HAP-1 (cell line): Measurements from ENCODE around the gene RAB36.
"Not testable (repeated sequence)": the region's sequence is repeated elsewhere in the genome, so short reads cannot be mapped to it uniquely, and the experiment has no call there.

Experiments
- DNase-seq, 2 experiments: peaks; one replicate each; pipeline ENCODE4 v3.0.0-alpha.2; 2016 to 2020; ENCODE audit warnings: low spot score in 2 of 2
- H3K27me3 ChIP-seq: fragments of 250-450 bp; sonication (Bioruptor Pico); 2 replicates; pipeline ENCODE4 v1.5.1; 2020; ENCODE audit warnings: low read depth, mild to moderate bottlenecking, moderate library complexity
- H3K36me3 ChIP-seq: fragments of 250-450 bp; sonication (Bioruptor Pico); replicated peaks from 2 replicates; pipeline ENCODE4 v1.5.1; 2020; ENCODE audit warnings: mild to moderate bottlenecking
- H3K4me1 ChIP-seq: fragments of 250-450 bp; sonication (Bioruptor Pico); 2 replicates; pipeline ENCODE4 v1.5.1; 2020; ENCODE audit warnings: mild to moderate bottlenecking
- H3K4me3 ChIP-seq: fragments of 250-450 bp; sonication (Bioruptor Pico); 2 replicates; pipeline ENCODE4 v1.5.1; 2020; ENCODE audit warnings: mild to moderate bottlenecking, moderate library complexity
- H3K9me3 ChIP-seq: fragments of 250-450 bp; sonication (Bioruptor Pico); 2 replicates; pipeline ENCODE4 v1.5.1; 2020; ENCODE audit warnings: mild to moderate bottlenecking, moderate library complexity
- in situ Hi-C: fragments of 300-500 bp; cut with MboI; formaldehyde crosslinking; loops from 3 replicates; pipeline ENCODE4 v1.14.3; 2020; ENCODE audit warnings: low sequenced_read_pairs, inconsistent platforms, mixed read lengths

The RAB36 gene

DNA sequence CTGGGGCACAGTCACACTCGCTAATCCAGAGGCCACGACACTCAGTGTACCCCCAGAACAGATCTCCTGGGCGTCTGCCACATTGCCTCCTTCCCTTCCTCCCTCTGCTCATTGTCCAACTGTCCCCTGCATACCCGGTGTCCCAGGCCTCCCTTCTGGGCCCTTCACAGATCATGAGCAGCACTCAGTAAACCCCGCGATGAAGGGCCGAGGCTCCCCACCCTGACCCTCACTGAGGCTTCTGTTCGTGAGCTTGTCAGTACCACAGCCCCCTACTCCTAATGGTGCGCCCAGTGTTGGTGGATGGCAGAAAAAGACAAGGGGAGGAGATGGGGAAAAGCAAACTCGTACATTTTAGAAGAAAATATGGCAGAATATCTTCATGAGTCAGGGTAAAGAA, 16.1 kb upstream of the RAB36 start:
- Histone ChIP-seq H3K36me3 (no peaks in the 10 kb centered on the region), H3K27me3 (no peaks in the 10 kb centered on the region), H3K9me3 (no peaks in the 10 kb centered on the region), H3K4me1 (no peaks in the 10 kb centered on the region), H3K4me3 (no peak overlapping the region)
- in situ Hi-C loops = loop anchor here (5.0 to 25.0 kb wide), 3 partner anchors 172 to 667 kb away; no protein-coding TSS in a partner anchor
- no peak for DNase-seq

DNA sequence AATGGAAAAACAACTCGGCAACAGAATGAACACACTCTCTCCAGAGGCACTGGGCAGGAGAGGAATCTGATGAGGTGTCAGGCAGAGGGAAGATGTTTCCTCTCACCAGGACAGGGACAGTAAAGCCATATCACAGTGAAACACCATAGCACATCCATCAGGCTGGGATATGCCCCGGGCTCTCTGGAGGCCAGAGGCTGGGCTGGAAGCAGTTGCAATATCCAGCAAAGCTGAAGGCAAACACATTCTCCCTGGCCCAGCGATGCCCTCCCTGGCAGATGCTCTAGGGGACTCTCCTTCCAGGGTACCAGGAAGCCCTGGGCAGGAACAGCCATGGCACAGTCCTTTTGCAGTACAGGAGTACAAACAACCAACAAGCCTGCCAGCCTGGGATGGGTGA, 14.6 kb upstream of the RAB36 start:
- H3K4me1 ChIP-seq = no peaks in the 10 kb centered on the region
- no peak overlapping the region for H3K4me3 ChIP-seq
- in situ Hi-C loops = loop anchor here (25.0 kb wide), 1 partner anchor 668 kb away; no protein-coding TSS in a partner anchor
- no peak for DNase-seq
- no peaks in the 10 kb centered on the region for H3K27me3 ChIP-seq
- H3K36me3 ChIP-seq = no peaks in the 10 kb centered on the region
- H3K9me3 ChIP-seq = no peaks in the 10 kb centered on the region

DNA sequence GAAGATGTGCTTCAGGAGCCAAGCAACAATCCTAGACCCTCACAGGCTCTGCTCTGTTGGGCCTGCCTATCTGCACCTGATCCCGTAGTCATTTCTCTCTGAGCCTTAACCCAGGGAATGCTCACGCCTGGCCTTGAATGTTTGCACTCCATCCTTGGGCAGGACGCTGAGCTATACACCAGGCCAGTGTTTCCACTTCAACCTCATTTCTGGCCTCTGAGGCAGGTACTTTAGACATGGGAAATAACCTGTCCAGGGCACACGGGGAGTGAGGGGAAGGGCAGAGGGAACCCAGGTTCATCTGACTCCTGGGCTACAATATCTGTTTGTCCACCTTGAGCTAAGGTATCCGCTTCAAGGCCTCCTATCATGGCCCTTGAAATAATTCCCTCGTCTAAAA, 13.3 kb upstream of the RAB36 start:
- no peak for DNase-seq
- Histone ChIP-seq H3K27me3 (no peaks in the 10 kb centered on the region), H3K36me3 (no peaks in the 10 kb centered on the region)

DNA sequence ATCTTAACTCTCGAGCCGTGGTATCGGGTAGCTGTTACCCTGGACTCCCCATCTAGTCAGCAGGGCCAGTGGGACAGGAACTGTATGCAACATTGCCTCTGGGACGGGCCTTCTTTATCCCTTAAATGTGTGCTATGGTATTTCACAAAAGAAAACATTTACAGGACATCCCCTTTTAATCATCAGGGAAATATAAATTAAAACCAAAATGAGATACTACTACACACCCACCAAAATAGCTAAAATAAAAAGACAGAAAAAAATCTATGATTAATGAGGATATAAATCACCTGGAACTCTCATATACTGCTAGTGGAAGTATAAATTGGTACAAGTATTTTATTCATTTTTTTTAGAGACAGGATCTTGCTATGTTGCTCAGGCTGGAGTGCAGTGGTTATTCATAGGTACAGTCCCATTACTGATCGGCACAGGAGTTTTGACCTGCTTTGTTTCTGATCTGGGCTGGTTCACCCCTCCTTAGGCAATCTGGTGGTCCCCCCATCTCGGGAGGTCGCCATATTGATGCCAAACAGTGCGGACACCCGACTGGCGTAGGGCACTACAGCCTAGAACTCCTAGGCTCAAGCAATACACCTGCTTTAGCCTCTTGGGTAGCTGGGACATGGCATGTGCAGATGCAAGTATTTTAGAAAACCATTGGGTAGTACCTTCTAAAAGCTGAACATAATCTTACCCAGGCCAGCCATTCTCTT, 12.7 kb upstream of the RAB36 start:
- in situ Hi-C loops = loop anchor here (25.0 kb wide), 1 partner anchor 670 kb away; no protein-coding TSS in a partner anchor

More for the DNA sequence above, 13.3 kb upstream of the RAB36 start:
- Histone ChIP-seq H3K4me3 (no peak overlapping the region), H3K9me3 (no peaks in the 10 kb centered on the region), H3K4me1 (no peaks in the 10 kb centered on the region)
- in situ Hi-C loops = loop anchor here (25.0 kb wide), 1 partner anchor 670 kb away; no protein-coding TSS in a partner anchor

GRCh38 chr22:23133922-23134321, 11.4 kb upstream of the RAB36 start:
- Histone ChIP-seq H3K9me3 (no peaks in the 10 kb centered on the region), H3K27me3 (no peaks in the 10 kb centered on the region), H3K4me1 (no peaks in the 10 kb centered on the region), H3K36me3 (no peaks in the 10 kb centered on the region), H3K4me3 (no peak overlapping the region)
- DNase-seq = no peak
- in situ Hi-C loops = loop anchor here (25.0 kb wide), 1 partner anchor 672 kb away; no protein-coding TSS in a partner anchor

More for the DNA sequence above, 12.7 kb upstream of the RAB36 start:
- Histone ChIP-seq H3K27me3 (no peaks in the 10 kb centered on the region), H3K9me3 (no peaks in the 10 kb centered on the region), H3K4me3 (no peak overlapping the region), H3K4me1 (no peaks in the 10 kb centered on the region), H3K36me3 (no peaks in the 10 kb centered on the region)
- DNase-seq = no peak

DNA sequence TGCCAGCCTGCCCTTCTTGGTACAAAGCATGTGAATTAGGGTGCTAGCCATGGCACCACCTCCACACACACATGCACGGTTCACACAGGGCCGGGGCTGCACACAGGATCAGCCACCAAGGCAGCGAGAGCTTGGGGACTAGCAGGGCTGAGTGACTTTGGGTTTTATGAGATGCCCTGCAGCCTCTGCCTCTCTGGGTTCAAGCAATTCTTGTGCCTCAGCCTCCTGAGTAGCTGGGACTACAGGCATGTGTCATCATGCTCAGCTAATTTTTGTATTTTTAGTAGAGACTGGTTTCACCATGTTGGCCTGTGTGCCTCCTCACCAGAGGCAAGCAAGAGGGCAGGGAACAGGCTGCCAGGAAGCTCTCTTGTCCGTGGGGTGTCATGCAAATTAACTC, 8.3 kb upstream of the RAB36 start:
- H3K9me3 ChIP-seq, H3K4me3 ChIP-seq, H3K27me3 ChIP-seq, H3K4me1 ChIP-seq, H3K36me3 ChIP-seq, DNase-seq: not testable (repeated sequence)
- in situ Hi-C loops = loop anchor here (25.0 kb wide), 1 partner anchor 675 kb away; no protein-coding TSS in a partner anchor

- H3K4me3 ChIP-seq = no peak overlapping the region
- in situ Hi-C loops = loop anchor here (25.0 kb wide), 1 partner anchor 675 kb away; no protein-coding TSS in a partner anchor
- DNase-seq = no peak
Observed at GRCh38 chr22:23137468-23137867, 7.8 kb upstream of the RAB36 start.

DNA sequence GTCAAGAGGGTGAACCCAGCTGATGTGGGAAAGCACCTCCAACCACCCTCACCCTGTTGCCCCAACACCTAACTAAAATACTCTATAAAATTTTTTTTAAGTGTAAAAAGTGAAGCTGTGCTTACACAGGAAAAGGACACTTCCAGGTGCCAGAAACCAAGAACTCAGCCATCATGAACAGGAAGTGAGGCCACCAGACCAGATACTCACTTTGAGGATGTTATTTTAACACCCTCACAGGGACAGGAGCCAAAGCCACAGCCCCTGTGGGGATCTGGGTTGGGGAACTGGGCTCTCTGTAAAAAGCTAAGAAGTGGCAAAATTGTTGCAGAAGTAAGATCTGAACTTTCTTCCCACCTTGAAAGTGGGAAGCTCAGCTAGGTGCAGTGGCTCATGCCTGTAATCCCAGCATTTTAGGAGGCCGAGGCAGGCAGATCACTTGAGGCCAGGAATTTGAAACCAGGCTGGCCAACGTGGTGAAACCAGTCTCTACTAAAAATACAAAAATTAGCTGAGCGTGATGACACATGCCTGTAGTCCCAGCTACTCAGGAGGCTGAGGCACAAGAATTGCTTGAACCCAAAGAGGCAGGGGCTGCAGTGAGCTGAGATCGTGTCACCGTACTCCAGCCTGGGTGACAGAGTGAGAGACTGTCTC, 7.2 kb upstream of the RAB36 start:
- Histone ChIP-seq H3K4me1 (peaks cover 3% of the 10 kb centered on the region), H3K4me3 (no peak overlapping the region), H3K27me3 (no peaks in the 10 kb centered on the region), H3K36me3 (no peaks in the 10 kb centered on the region), H3K9me3 (no peaks in the 10 kb centered on the region)
- DNase-seq = no peak
- in situ Hi-C loops = loop anchor here (25.0 kb wide), 1 partner anchor 676 kb away; no protein-coding TSS in a partner anchor

More at GRCh38 chr22:23137468-23137867, 7.8 kb upstream of the RAB36 start:
- Histone ChIP-seq H3K9me3 (no peaks in the 10 kb centered on the region), H3K36me3 (no peaks in the 10 kb centered on the region), H3K27me3 (no peaks in the 10 kb centered on the region), H3K4me1 (peaks cover 3% of the 10 kb centered on the region)

DNA sequence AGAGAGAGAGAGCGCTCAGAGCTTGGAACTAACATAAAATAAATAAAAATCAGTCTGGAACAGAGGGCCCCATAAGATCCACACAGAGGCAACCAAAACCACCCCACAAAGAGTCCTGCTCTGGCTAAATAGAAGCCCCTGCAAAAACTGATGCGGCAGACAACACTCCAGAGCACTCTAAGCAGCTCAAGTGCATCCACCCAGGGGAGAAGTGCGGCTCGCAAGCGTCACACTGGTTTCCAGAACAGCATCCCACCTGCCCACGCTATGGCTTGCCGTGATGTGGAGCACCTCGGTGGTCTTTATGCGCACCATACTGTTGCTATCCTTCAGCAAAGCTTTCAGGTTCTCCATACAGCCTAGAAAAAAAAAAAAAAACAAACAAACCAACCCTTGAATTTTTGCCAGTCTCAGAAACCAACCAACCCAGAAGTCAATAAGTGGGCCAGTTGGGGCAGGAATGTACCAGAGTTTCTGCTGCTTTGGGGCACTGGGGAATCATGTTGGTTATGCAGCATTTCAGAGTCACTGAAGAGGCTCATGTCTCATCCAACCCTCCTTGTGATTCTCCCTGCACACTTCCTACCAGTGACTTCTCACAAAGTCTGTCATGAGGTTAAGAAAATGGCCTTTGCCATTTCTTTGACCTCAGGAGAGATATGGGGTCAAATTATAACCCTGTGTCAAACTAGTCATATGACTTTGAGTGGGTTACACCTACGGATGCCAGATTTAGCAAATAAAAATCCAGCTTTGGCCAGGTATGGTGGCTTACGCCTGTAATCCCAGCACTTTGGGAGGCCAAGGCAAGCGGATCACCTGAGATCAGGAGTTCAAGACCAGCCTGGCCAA, 6.5 kb upstream of the RAB36 start:
- Histone ChIP-seq H3K4me3 (no peak overlapping the region), H3K9me3 (no peaks in the 10 kb centered on the region), H3K27me3 (no peaks in the 10 kb centered on the region), H3K4me1 (peaks cover 3% of the 10 kb centered on the region), H3K36me3 (no peaks in the 10 kb centered on the region)
- in situ Hi-C loops = loop anchor here (25.0 kb wide), 1 partner anchor 677 kb away; no protein-coding TSS in a partner anchor
- no peak for DNase-seq

- Histone ChIP-seq H3K4me1 (peaks cover 7% of the 10 kb centered on the region), H3K4me3 (no peak overlapping the region), H3K9me3 (no peaks in the 10 kb centered on the region), H3K27me3 (no peaks in the 10 kb centered on the region), H3K36me3 (no peaks in the 10 kb centered on the region)
- DNase-seq = no peak
- in situ Hi-C loops = loop anchor here (25.0 kb wide), 1 partner anchor 678 kb away; no protein-coding TSS in a partner anchor
Observed at GRCh38 chr22:23140385-23140784, 4.9 kb upstream of the RAB36 start.

GRCh38 chr22:23142546-23143105, 2.7 kb upstream of the RAB36 start:
- Histone ChIP-seq H3K4me3 (no peak overlapping the region), H3K9me3 (no peaks in the 10 kb centered on the region), H3K36me3 (no peaks in the 10 kb centered on the region), H3K4me1 (peaks cover 10% of the 10 kb centered on the region), H3K27me3 (no peaks in the 10 kb centered on the region)
- in situ Hi-C loops = loop anchor here (25.0 kb wide), 1 partner anchor 680 kb away; no protein-coding TSS in a partner anchor
- DNase-seq = no peak

DNA sequence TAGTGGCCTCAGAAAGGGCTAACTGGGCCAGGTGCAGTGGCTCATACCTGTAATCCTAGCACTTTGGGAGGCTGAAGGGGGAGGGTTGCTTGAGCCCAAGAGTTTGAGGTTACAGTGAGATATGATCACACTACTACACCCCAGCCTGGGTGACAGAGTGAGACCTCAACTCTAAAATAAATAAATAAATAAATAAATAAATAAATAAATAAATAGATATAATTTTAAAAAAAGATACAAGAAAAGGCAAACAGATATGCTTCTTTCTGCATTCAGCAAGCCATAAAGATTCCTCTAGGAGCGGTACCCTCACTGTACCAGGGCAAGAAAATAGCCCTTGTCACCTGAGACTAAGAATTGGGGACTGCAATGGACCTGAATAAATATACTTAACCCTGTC, 2.2 kb upstream of the RAB36 start:
- in situ Hi-C loops = loop anchor here (25.0 kb wide), 1 partner anchor 681 kb away; no protein-coding TSS in a partner anchor
- Histone ChIP-seq H3K27me3 (no peaks in the 10 kb centered on the region), H3K4me1 (peaks cover 10% of the 10 kb centered on the region), H3K9me3 (no peaks in the 10 kb centered on the region), H3K36me3 (no peaks in the 10 kb centered on the region), H3K4me3 (no peak overlapping the region)
- no peak for DNase-seq

GRCh38 chr22:23144432-23144831, 845 bp upstream of the RAB36 start:
- no peaks in the 10 kb centered on the region for H3K27me3 ChIP-seq
- no peak for DNase-seq
- no peaks in the 10 kb centered on the region for H3K36me3 ChIP-seq
- in situ Hi-C loops = loop anchor here (25.0 kb wide), 1 partner anchor 682 kb away; no protein-coding TSS in a partner anchor
- no peak overlapping the region for H3K4me3 ChIP-seq
- H3K9me3 ChIP-seq = no peaks in the 10 kb centered on the region
- peaks cover 10% of the 10 kb centered on the region for H3K4me1 ChIP-seq
